Esophagus mucosa (tissue), 1 donor: ENCODE measurements around the gene ARHGEF38. TPM values are rescaled to one million over a fixed set of nuclear protein-coding genes. Genes with fewer than 3 reads are reported as not detected.
"Not testable (repeated sequence)": the region's sequence is repeated elsewhere in the genome, so short reads cannot be mapped to it uniquely, and the experiment has no call there.

Experiments used
- ATAC-seq: fragments of 200-7000 bp; cut with Tn5 transposase; one replicate; pipeline ENCODE4 v1.9.1; 2020
- total RNA-seq: library from RNA; stranded (reverse); gene quantifications from one replicate; pipeline ENCODE4 v1.2.4, GENCODE V29; 2023
- donor health status: DM: yes; HTN: yes; CAD: no.

ARHGEF38 gene
- total RNA-seq, 1 donor from 2014 or later: 0.32 TPM

- ATAC-seq: no peak
Observed at GRCh38 chr4:105652286-105652888, 100.0 kb downstream of the ARHGEF38 start.

- ATAC-seq: no peak
Observed at GRCh38 chr4:105657117-105657765, 104.8 kb downstream of the ARHGEF38 start.

- ATAC-seq: peak; percentile 68
Observed at GRCh38 chr4:105659190-105659589, 106.8 kb downstream of the ARHGEF38 start.

- ATAC-seq: no peak
Observed at GRCh38 chr4:105661028-105661427, 108.6 kb downstream of the ARHGEF38 start.

GRCh38 chr4:105662935-105663675 is 110.7 kb downstream of the ARHGEF38 start:
- ATAC-seq: no peak

- peak; percentile 83 for ATAC-seq
Observed at GRCh38 chr4:105666693-105667092, 114.3 kb downstream of the ARHGEF38 start.

GRCh38 chr4:105670684-105671083 is 118.3 kb downstream of the ARHGEF38 start:
- no peak for ATAC-seq

GRCh38 chr4:105671301-105671700 is 118.9 kb downstream of the ARHGEF38 start:
- ATAC-seq: no peak

- ATAC-seq: no peak
Observed at GRCh38 chr4:105674011-105674410, 121.6 kb downstream of the ARHGEF38 start.

GRCh38 chr4:105677709-105678108 is 125.3 kb downstream of the ARHGEF38 start:
- no peak for ATAC-seq

GRCh38 chr4:105679186-105679585 is 126.8 kb downstream of the ARHGEF38 start:
- no peak for ATAC-seq

- peak; percentile 79 for ATAC-seq
Observed at GRCh38 chr4:105683038-105683437, 130.6 kb downstream of the ARHGEF38 start.

- no peak for ATAC-seq
Observed at GRCh38 chr4:105686571-105686970, 134.2 kb downstream of the ARHGEF38 start.

- not testable (repeated sequence) for ATAC-seq
Observed at GRCh38 chr4:105694812-105695211, 142.4 kb downstream of the ARHGEF38 start.

- not testable (repeated sequence) for ATAC-seq
Observed at GRCh38 chr4:105695832-105696231, 143.4 kb downstream of the ARHGEF38 start.

- ATAC-seq: no peak
Observed at GRCh38 chr4:105698607-105699006, 146.2 kb downstream of the ARHGEF38 start.

GRCh38 chr4:105707782-105708180 is 155.4 kb downstream of the ARHGEF38 start:
- no peak for ATAC-seq

GRCh38 chr4:105708181-105709080 is 156.0 kb downstream of the ARHGEF38 start, which contains the start of the genes GSTCD and INTS12:
TSS of gene GSTCD (plus strand) at chr4:105708784. CDS start at chr4:105717614, 8,830 bp downstream.
TSS of gene INTS12 (minus strand) at chr4:105708689. CDS start at chr4:105700005, 8,684 bp downstream.
- peak; percentile 99 for ATAC-seq

GRCh38 chr4:105709081-105709450 is 156.6 kb downstream of the ARHGEF38 start:
- peak; percentile 36 for ATAC-seq

- no peak for ATAC-seq
Observed at GRCh38 chr4:105710012-105710600, 157.7 kb downstream of the ARHGEF38 start.

- ATAC-seq: no peak
Observed at GRCh38 chr4:105710678-105711077, 158.3 kb downstream of the ARHGEF38 start.

GRCh38 chr4:105712766-105713165 is 160.3 kb downstream of the ARHGEF38 start:
- no peak for ATAC-seq
